Colonic mucosa (tissue), 4 donors: Measurements from ENCODE around the gene ANO2. TPM values are rescaled to one million over a fixed set of nuclear protein-coding genes. Genes with fewer than 3 reads are reported as not detected.

Experiments used
- DNase-seq: peaks from one replicate; pipeline ENCODE4 v3.0.0-alpha.2; 2020
- H3K27ac ChIP-seq: fragments of 200-600 bp; one replicate; pipeline ENCODE4 v1.8.0; 2021
- H3K27me3 ChIP-seq: fragments of 200-600 bp; one replicate; pipeline ENCODE4 v1.8.0; 2021
- H3K36me3 ChIP-seq: fragments of 200-600 bp; one replicate; pipeline ENCODE4 v1.8.0; 2021
- H3K4me1 ChIP-seq: fragments of 200-600 bp; one replicate; pipeline ENCODE4 v1.8.0; 2021; ENCODE audit warnings: mild to moderate bottlenecking
- H3K4me3 ChIP-seq: fragments of 200-600 bp; one replicate; pipeline ENCODE4 v1.8.0; 2021
- H3K9ac ChIP-seq, 2 donors: one replicate each; pipeline ENCODE4 v1.7.0; 2013; ENCODE audit warnings: control low read depth in 2 of 2, low read depth in 2 of 2, low read length in 2 of 2
- H3K9me3 ChIP-seq: fragments of 200-600 bp; one replicate; pipeline ENCODE4 v1.8.0; 2021
- intact Hi-C: fragments of 100-400 bp; cut with DNase I; formaldehyde crosslinking; loops from one replicate; pipeline ENCODE4 v1.14.1; 2022
- total RNA-seq, 2 donors: library from RNA; stranded (reverse); fragmentation: NEBNext Ultra II Directional in 1 of 2; extraction: Animal tissue kit (Norgen Biotek cat#: 25700) in 1 of 2; gene quantifications; one replicate each; pipeline ENCODE4 v1.2.1, GENCODE V29; 2021
- TF ChIP-seq, protein P1 (sequence below): fragments of 200-600 bp; IDR thresholded peaks from one replicate; pipeline ENCODE4 v1.8.0; 2022; ENCODE audit warnings: antibody characterized with exemption, mild to moderate bottlenecking
- donor health status: healthy.
- donor health status: DM: no; HTN: no; CAD: no.
- donor health status: DM: no; HTN: no; CAD: no.

The ANO2 gene
- total RNA-seq, 2 donors from 2014 or later = 1.1 to 2.2 TPM

DNA sequence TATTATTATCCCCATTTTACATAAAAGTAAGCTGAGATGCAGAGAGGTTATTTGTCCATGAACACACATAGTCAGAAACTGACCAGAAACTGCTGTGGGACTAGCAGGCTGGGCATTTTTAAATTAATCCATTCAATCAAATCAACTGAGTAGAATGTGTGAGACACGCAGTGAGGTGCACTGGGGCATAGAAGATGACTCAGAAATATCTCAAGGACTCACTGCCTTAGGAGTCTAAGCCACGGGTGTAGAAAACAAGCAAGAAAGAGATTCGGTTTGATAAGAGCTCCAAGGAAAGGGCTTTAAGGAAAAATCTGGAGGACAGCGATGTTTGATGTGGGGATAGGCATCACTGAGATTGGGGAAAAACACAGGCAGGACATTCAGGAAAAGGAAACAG, 127.8 kb downstream of the ANO2 start:
- Histone ChIP-seq H3K27me3 (no peaks in the 10 kb centered on the region), H3K9ac (no peak overlapping the region), H3K36me3 (no peaks in the 10 kb centered on the region), H3K4me3 (no peak overlapping the region), H3K4me1 (no peaks in the 10 kb centered on the region), H3K9me3 (no peaks in the 10 kb centered on the region), H3K27ac (no peak overlapping the region)
- TF ChIP-seq, protein P1, sequence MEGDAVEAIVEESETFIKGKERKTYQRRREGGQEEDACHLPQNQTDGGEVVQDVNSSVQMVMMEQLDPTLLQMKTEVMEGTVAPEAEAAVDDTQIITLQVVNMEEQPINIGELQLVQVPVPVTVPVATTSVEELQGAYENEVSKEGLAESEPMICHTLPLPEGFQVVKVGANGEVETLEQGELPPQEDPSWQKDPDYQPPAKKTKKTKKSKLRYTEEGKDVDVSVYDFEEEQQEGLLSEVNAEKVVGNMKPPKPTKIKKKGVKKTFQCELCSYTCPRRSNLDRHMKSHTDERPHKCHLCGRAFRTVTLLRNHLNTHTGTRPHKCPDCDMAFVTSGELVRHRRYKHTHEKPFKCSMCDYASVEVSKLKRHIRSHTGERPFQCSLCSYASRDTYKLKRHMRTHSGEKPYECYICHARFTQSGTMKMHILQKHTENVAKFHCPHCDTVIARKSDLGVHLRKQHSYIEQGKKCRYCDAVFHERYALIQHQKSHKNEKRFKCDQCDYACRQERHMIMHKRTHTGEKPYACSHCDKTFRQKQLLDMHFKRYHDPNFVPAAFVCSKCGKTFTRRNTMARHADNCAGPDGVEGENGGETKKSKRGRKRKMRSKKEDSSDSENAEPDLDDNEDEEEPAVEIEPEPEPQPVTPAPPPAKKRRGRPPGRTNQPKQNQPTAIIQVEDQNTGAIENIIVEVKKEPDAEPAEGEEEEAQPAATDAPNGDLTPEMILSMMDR = no peak
- intact Hi-C loops = no loop called here
- DNase-seq = no peak

GRCh38 chr12:5809586-5809985, 135.5 kb downstream of the ANO2 start:
- intact Hi-C loops = no loop called here
- Histone ChIP-seq H3K9me3 (no peaks in the 10 kb centered on the region), H3K4me3 (no peak overlapping the region), H3K4me1 (no peaks in the 10 kb centered on the region), H3K27me3 (no peaks in the 10 kb centered on the region), H3K27ac (no peak overlapping the region), H3K9ac (no peak overlapping the region), H3K36me3 (no peaks in the 10 kb centered on the region)
- TF ChIP-seq, protein P1 = no peak
- DNase-seq = no peak

GRCh38 chr12:5808981-5809380, 136.1 kb downstream of the ANO2 start:
- TF ChIP-seq, protein P1 = no peak
- intact Hi-C loops = no loop called here
- H3K4me3 ChIP-seq = no peak overlapping the region
- no peaks in the 10 kb centered on the region for H3K9me3 ChIP-seq
- no peaks in the 10 kb centered on the region for H3K36me3 ChIP-seq
- no peak overlapping the region for H3K9ac ChIP-seq
- no peak overlapping the region for H3K27ac ChIP-seq
- no peak for DNase-seq
- no peaks in the 10 kb centered on the region for H3K27me3 ChIP-seq
- no peaks in the 10 kb centered on the region for H3K4me1 ChIP-seq

GRCh38 chr12:5807514-5808219, 137.4 kb downstream of the ANO2 start:
- DNase-seq = no peak
- Histone ChIP-seq H3K9me3 (no peaks in the 10 kb centered on the region), H3K4me3 (no peak overlapping the region), H3K4me1 (no peaks in the 10 kb centered on the region), H3K9ac (no peak overlapping the region), H3K36me3 (no peaks in the 10 kb centered on the region), H3K27me3 (no peaks in the 10 kb centered on the region), H3K27ac (no peak overlapping the region)
- intact Hi-C loops = no loop called here
- TF ChIP-seq, protein P1 = no peak

GRCh38 chr12:5807090-5807414, 138.0 kb downstream of the ANO2 start:
- Histone ChIP-seq H3K9me3 (no peaks in the 10 kb centered on the region), H3K4me3 (no peak overlapping the region), H3K9ac (no peak overlapping the region), H3K27me3 (no peaks in the 10 kb centered on the region), H3K27ac (no peak overlapping the region), H3K4me1 (no peaks in the 10 kb centered on the region), H3K36me3 (no peaks in the 10 kb centered on the region)
- intact Hi-C loops = no loop called here
- TF ChIP-seq, protein P1 = no peak
- no peak for DNase-seq
